ENCODE results near the gene LINGO3. TPM values are rescaled to one million over a fixed set of nuclear protein-coding genes. Genes with fewer than 3 reads are reported as not detected.

The LINGO3 gene
- total RNA-seq, 2 donors from 2014 or later = 0.68 TPM; not detected in 1

- DNase-seq (ENCODE audit: low spot score) = no peak
- H3K36me3 ChIP-seq = no peaks in the 10 kb centered on the region
- 95% methylated on average over 54 of the region's 54 CpGs for WGBS
Measured at GRCh38 chr19:2338751-2339643, 31.0 kb upstream of the LINGO3 start.

DNA sequence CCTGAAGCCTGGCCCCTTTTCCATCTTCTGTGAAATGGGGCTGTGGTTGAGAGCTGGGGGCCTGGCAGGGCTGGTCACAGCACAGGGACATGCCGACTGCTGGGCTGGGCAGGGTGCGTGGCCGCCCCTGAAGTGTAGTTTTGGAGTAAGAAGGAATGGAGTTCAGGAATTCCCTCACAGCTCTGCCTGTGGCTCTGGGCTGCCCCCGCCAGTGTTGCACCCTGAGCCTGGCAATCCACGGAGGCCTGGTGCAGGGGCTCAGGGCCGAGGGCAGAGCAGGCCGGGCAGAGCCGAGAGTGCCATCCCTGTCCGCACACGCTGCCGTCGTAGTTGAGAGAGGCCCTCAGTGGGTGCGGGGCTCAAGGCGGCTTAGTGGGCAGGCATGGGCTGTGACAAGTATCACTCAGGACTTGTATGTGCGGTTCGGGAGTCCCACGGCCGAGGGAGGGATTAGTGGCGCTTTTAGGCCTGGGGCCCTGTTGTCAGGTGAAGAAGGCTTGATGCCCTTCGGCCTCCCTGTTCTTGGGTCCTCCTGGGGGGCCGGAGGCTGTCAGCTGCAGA lies 30.2 kb upstream of the LINGO3 start:
- TF ChIP-seq POLR2A (IDR thresholded peaks at IDR 0.05) (no peak), POLR2AphosphoS5 (IDR thresholded peaks at IDR 0.05) (no peak)
- TF ChIP-seq, protein P1, sequence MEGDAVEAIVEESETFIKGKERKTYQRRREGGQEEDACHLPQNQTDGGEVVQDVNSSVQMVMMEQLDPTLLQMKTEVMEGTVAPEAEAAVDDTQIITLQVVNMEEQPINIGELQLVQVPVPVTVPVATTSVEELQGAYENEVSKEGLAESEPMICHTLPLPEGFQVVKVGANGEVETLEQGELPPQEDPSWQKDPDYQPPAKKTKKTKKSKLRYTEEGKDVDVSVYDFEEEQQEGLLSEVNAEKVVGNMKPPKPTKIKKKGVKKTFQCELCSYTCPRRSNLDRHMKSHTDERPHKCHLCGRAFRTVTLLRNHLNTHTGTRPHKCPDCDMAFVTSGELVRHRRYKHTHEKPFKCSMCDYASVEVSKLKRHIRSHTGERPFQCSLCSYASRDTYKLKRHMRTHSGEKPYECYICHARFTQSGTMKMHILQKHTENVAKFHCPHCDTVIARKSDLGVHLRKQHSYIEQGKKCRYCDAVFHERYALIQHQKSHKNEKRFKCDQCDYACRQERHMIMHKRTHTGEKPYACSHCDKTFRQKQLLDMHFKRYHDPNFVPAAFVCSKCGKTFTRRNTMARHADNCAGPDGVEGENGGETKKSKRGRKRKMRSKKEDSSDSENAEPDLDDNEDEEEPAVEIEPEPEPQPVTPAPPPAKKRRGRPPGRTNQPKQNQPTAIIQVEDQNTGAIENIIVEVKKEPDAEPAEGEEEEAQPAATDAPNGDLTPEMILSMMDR (IDR thresholded peaks at IDR 0.05) = no peak
- Histone ChIP-seq H3K4me1 (replicated peaks) (peaks cover 3% of the 10 kb centered on the region), H3K36me3 (no peaks in the 10 kb centered on the region), H3K27me3 (replicated peaks; ENCODE audit: insufficient read depth) (no peaks in the 10 kb centered on the region), H3K4me3 (no peak overlapping the region), H3K27ac (no peak overlapping the region), H3K9me3 (no peaks in the 10 kb centered on the region)
- intact Hi-C loops (cut with DNase I) = no loop called here
- 98% methylated on average over 20 of the region's 21 CpGs for WGBS
- no peak for DNase-seq (ENCODE audit: low spot score)

More at GRCh38 chr19:2338751-2339643, 31.0 kb upstream of the LINGO3 start:
- H3K9me3 ChIP-seq = no peaks in the 10 kb centered on the region
- TF ChIP-seq POLR2AphosphoS5 (IDR thresholded peaks at IDR 0.05) (no peak), POLR2A (IDR thresholded peaks at IDR 0.05) (no peak)
- TF ChIP-seq, protein P1 (IDR thresholded peaks at IDR 0.05) = no peak
- no peaks in the 10 kb centered on the region for H3K4me1 ChIP-seq (replicated peaks)
- H3K27ac ChIP-seq = no peak overlapping the region
- no peaks in the 10 kb centered on the region for H3K27me3 ChIP-seq (replicated peaks; ENCODE audit: insufficient read depth)
- no peak overlapping the region for H3K4me3 ChIP-seq
- intact Hi-C loops (cut with DNase I) = no loop called here

DNA sequence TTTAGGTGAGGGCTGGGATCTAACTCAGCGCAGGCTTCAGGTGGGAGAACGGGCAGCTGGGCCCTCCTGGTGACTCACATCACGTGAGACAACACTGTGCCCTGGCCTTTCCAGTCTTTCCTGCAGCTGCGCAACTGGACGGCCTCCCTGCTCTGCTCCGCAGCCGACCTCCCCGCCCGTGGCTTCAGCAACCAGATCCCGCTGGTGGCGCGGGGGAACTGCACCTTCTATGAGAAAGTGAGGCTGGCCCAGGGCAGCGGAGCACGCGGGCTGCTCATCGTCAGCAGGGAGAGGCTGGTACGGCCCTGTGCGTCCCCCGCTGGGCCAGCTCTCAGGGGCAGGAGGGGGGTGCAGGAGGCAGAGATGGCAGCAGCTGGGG lies 29.4 kb upstream of the LINGO3 start:
- no peaks in the 10 kb centered on the region for H3K9me3 ChIP-seq
- DNase-seq (ENCODE audit: low spot score) = no peak
- no peak overlapping the region for H3K4me3 ChIP-seq
- WGBS = 67% methylated on average over 18 of the region's 19 CpGs
- H3K36me3 ChIP-seq = no peaks in the 10 kb centered on the region
- intact Hi-C loops (cut with DNase I) = no loop called here
- no peaks in the 10 kb centered on the region for H3K27me3 ChIP-seq (replicated peaks; ENCODE audit: insufficient read depth)
- TF ChIP-seq POLR2AphosphoS5 (IDR thresholded peaks at IDR 0.05) (no peak), POLR2A (IDR thresholded peaks at IDR 0.05) (no peak)
- TF ChIP-seq, protein P1 (IDR thresholded peaks at IDR 0.05) = peak in 1 of 4 experiments; percentile 7
- H3K4me1 ChIP-seq (replicated peaks) = peaks cover 4% of the 10 kb centered on the region
- no peak overlapping the region for H3K27ac ChIP-seq

- Histone ChIP-seq H3K9me3 (no peaks in the 10 kb centered on the region), H3K27me3 (replicated peaks; ENCODE audit: insufficient read depth) (no peaks in the 10 kb centered on the region), H3K4me1 (replicated peaks) (peaks cover 4% of the 10 kb centered on the region), H3K27ac (no peak overlapping the region), H3K4me3 (no peak overlapping the region), H3K36me3 (no peaks in the 10 kb centered on the region)
- DNase-seq (ENCODE audit: low spot score) = no peak
- TF ChIP-seq POLR2AphosphoS5 (IDR thresholded peaks at IDR 0.05) = no peak
- no peak for TF ChIP-seq POLR2A (IDR thresholded peaks at IDR 0.05)
- TF ChIP-seq, protein P1 (IDR thresholded peaks at IDR 0.05) = no peak
- WGBS = 88% methylated on average over 32 of the region's 33 CpGs
- intact Hi-C loops (cut with DNase I) = no loop called here
Measured at GRCh38 chr19:2336528-2337328, 28.8 kb upstream of the LINGO3 start.
